Tibial nerve (tissue), 3 donors: ENCODE measurements around the gene CCL24.

Experiments used
- POLR2A ChIP-seq, 2 donors: fragments of 450-650 bp; IDR thresholded peaks; one replicate each; pipeline ENCODE4 v1.6.1; 2017; ENCODE audit warnings: antibody characterized with exemption in 2 of 2, mild to moderate bottlenecking in 2 of 2, moderate library complexity in 2 of 2
- TF ChIP-seq, protein P1 (sequence below), 5 experiments: fragments of 200-600 bp in 3 of 5; fragments of 450-650 bp in 2 of 5; sonication (generic) in 3 of 5; IDR thresholded peaks; one replicate each; pipeline ENCODE4 v1.5.1; 2016 to 2019; ENCODE audit warnings: antibody characterized with exemption in 5 of 5, mild to moderate bottlenecking in 3 of 5, moderate library complexity in 2 of 5

DNA sequence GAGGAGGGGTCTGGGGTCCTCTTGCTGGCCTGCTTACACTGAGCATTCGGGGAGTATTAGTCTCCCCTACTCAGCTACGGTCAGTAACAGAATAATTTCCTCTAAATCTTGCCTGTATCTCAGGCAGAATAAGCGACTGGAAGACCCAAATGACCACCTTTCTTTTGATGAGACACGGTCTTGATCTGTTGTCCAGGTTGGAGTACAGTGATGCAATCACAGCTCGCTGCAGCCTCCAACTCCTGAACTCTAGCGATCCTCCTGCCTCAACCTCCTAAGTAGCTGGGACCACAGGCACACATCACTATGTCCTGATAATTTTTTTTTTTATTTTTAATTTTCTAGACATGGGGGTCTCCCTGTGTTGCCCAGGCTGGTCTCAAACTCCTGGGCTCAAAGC is 17.2 kb downstream of the CCL24 start:
- TF ChIP-seq POLR2A (IDR thresholded peaks at IDR 0.05) = no peak
- TF ChIP-seq, protein P1, sequence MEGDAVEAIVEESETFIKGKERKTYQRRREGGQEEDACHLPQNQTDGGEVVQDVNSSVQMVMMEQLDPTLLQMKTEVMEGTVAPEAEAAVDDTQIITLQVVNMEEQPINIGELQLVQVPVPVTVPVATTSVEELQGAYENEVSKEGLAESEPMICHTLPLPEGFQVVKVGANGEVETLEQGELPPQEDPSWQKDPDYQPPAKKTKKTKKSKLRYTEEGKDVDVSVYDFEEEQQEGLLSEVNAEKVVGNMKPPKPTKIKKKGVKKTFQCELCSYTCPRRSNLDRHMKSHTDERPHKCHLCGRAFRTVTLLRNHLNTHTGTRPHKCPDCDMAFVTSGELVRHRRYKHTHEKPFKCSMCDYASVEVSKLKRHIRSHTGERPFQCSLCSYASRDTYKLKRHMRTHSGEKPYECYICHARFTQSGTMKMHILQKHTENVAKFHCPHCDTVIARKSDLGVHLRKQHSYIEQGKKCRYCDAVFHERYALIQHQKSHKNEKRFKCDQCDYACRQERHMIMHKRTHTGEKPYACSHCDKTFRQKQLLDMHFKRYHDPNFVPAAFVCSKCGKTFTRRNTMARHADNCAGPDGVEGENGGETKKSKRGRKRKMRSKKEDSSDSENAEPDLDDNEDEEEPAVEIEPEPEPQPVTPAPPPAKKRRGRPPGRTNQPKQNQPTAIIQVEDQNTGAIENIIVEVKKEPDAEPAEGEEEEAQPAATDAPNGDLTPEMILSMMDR (IDR thresholded peaks at IDR 0.05) = no peak
